Activated naive CD8-positive, alpha-beta T cell treated with anti-CD3 and anti-CD28 coated beads for 36 hours (primary cell): ENCODE measurements around the gene GJC1. TPM values are rescaled to one million over a fixed set of nuclear protein-coding genes. Genes with fewer than 3 reads are reported as not detected.
A peak's percentile ranks its signal among the peaks of the same experiment; 100 is the strongest.

ENCODE experiments used
- DNase-seq: peaks from one replicate; pipeline ENCODE4 v3.0.0; 2021
- H3K27ac Mint-ChIP-seq: one replicate; pipeline ENCODE4 v1.8.0; 2022; ENCODE audit warnings: mild to moderate bottlenecking, moderate library complexity, mixed read lengths
- H3K27me3 Mint-ChIP-seq: one replicate; pipeline ENCODE4 v1.8.0; 2022; ENCODE audit warnings: mild to moderate bottlenecking, mixed read lengths
- H3K36me3 Mint-ChIP-seq: one replicate; pipeline ENCODE4 v1.8.0; 2021; ENCODE audit warnings: mild to moderate bottlenecking, mixed read lengths
- H3K4me1 Mint-ChIP-seq: one replicate; pipeline ENCODE4 v1.8.0; 2021; ENCODE audit warnings: mixed read lengths
- H3K4me3 Mint-ChIP-seq: one replicate; pipeline ENCODE4 v1.8.0; 2022; ENCODE audit warnings: mild to moderate bottlenecking, moderate library complexity, mixed read lengths
- H3K9me3 Mint-ChIP-seq: one replicate; pipeline ENCODE4 v1.8.0; 2022; ENCODE audit warnings: mixed read lengths
- total RNA-seq, 2 experiments: library from RNA; stranded (reverse); gene quantifications; one replicate each; pipeline ENCODE4 v1.2.3, GENCODE V29; 2021

Gene GJC1
- total RNA-seq, 2 experiments from 2014 or later, result 6.9 to 7.8 TPM

GRCh38 chr17:44780161-44780560 lies 49.9 kb downstream of the GJC1 start:
- Mint-ChIP-seq H3K36me3 (no peaks in the 10 kb centered on the region), H3K9me3 (no peaks in the 10 kb centered on the region), H3K4me1 (peaks cover 4% of the 10 kb centered on the region), H3K27ac (no peak overlapping the region), H3K27me3 (peaks cover 6% of the 10 kb centered on the region), H3K4me3 (no peak overlapping the region)
- DNase-seq, result no peak

DNA sequence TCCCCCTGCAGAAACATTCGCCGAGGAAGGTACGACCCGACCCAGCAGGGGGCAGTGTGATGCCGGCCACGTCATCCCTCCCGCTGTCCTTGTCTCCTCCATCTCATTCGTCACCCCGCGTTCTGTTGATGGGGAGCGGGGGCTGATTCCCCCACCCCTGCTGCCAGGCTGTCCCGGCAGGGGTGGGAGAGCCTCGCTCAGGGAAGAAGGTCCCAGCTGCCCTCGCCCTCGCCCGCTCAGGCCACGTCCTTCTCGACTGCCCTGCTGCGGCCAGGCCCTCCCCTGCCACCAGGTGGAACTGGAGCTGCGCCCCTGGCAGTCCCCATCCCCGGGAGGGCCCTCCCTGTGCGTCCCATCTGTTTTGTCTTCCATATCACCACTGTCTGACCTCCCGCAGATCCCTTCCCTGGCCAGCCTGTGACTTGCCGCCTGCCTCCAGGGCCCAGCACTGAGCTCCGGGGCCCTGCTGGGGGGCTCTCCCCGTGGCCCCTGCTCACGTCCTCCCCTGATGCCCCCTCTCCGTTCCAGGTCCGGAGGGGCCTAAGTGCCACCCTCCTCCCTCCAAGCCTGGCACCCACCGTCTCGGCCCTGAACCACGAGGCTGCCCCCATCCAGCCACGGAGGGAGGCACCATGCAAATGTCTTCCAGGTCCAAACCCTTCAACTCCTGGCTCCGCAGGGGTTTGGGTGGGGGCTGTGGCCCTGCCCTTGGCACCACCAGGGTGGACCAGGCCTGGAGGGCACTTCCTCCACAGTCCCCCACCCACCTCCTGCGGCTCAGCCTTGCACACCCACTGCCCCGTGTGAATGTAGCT lies 50.7 kb downstream of the GJC1 start:
- no peak overlapping the region for H3K27ac Mint-ChIP-seq
- peak; percentile 83 for DNase-seq
- H3K4me1 Mint-ChIP-seq, result peaks cover 8% of the 10 kb centered on the region
- no peaks in the 10 kb centered on the region for H3K9me3 Mint-ChIP-seq
- H3K4me3 Mint-ChIP-seq, result peak overlapping the region; percentile 55
- H3K36me3 Mint-ChIP-seq, result no peaks in the 10 kb centered on the region
- H3K27me3 Mint-ChIP-seq, result peaks cover 6% of the 10 kb centered on the region

- no peak overlapping the region for H3K4me3 Mint-ChIP-seq
- DNase-seq, result no peak
- H3K36me3 Mint-ChIP-seq, result no peaks in the 10 kb centered on the region
- H3K27ac Mint-ChIP-seq, result no peak overlapping the region
- H3K27me3 Mint-ChIP-seq, result peaks cover 6% of the 10 kb centered on the region
- H3K4me1 Mint-ChIP-seq, result peaks cover 8% of the 10 kb centered on the region
- no peaks in the 10 kb centered on the region for H3K9me3 Mint-ChIP-seq
Measured at GRCh38 chr17:44778656-44779210, 51.4 kb downstream of the GJC1 start.

- Mint-ChIP-seq H3K9me3 (no peaks in the 10 kb centered on the region), H3K4me1 (peaks cover 8% of the 10 kb centered on the region), H3K27ac (no peak overlapping the region), H3K27me3 (peaks cover 6% of the 10 kb centered on the region), H3K4me3 (no peak overlapping the region), H3K36me3 (no peaks in the 10 kb centered on the region)
- no peak for DNase-seq
Measured at GRCh38 chr17:44777394-44778348, 52.4 kb downstream of the GJC1 start.

DNA sequence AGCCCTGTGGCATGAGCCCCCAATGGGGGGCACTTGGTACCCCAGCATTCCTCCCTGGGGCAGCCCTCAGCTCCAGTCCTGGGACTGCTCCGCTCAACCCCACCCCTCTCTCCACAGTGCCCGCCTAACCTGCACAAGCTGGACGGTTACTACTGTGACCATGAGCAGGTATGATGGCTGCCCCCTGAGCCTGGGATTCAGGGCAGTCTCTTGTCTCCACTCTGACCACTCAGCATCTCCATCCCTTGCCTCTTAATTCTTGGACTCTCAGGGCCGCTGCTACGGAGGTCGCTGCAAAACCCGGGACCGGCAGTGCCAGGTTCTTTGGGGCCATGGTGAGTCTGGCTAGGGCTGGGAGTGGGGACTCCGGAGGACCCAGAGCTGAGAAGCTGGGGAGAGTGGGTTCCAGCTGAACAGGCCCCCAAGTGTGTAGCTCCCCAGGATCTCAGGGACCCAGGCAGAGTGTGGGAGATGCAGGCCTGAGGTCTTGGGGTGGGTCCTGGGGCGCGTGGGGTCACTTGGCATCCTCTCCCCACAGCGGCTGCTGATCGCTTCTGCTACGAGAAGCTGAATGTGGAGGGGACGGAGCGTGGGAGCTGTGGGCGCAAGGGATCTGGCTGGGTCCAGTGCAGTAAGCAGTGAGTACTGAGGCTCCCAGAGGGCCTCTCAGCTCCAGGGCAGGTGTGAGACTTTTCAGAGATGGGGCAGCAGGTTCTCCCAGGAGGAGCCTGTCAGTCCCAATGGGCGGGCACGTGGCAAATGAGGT lies 53.3 kb downstream of the GJC1 start:
- Mint-ChIP-seq H3K36me3 (no peaks in the 10 kb centered on the region), H3K4me3 (no peak overlapping the region), H3K9me3 (no peaks in the 10 kb centered on the region), H3K4me1 (peaks cover 8% of the 10 kb centered on the region), H3K27ac (no peak overlapping the region), H3K27me3 (peaks cover 6% of the 10 kb centered on the region)
- no peak for DNase-seq

DNA sequence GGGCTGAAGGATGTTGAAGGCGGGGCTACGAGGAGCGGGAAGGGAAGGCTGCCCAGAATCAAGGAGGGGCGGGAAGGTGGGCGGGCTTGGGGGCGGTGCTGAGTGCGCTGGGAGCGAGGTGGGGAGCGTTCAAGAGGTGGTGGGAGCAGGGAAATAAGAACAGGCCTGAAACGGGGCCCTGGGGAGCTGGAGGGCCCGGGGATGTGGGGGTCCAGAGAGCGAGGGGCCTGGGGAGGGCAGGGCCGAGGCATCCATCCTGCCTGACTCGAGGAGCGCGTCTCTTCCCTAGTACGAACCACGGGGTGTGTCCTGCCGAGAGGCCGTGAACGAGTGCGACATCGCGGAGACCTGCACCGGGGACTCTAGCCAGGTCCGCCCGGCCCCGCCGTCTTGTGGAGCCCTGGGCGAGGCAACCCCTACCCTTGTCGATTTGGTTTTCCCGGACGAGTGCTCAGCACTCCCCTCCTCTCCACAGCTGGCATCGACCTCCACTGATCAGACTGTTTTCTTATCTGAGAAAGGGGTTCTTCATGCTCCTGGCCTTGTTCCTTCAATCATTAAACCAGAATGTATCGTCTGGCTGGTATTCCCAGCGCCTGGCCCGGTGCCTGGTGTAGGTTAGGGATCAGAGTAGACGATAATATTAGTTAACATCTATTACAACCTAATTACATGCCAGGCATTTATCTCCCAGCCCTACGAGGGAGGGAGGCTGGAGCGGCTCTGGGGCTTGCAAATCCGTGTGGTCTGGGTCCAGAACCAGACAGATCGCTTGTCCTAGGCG lies 54.1 kb downstream of the GJC1 start:
- H3K36me3 Mint-ChIP-seq, result no peaks in the 10 kb centered on the region
- peak overlapping the region; percentile 74 for H3K4me3 Mint-ChIP-seq
- no peaks in the 10 kb centered on the region for H3K9me3 Mint-ChIP-seq
- DNase-seq, result no peak
- peaks cover 6% of the 10 kb centered on the region for H3K27me3 Mint-ChIP-seq
- H3K27ac Mint-ChIP-seq, result no peak overlapping the region
- H3K4me1 Mint-ChIP-seq, result peaks cover 8% of the 10 kb centered on the region

GRCh38 chr17:44775136-44775837 lies 54.8 kb downstream of the GJC1 start:
- peak; percentile 98 for DNase-seq
- peaks cover 12% of the 10 kb centered on the region for H3K27me3 Mint-ChIP-seq
- peak overlapping the region; percentile 47 for H3K27ac Mint-ChIP-seq
- no peaks in the 10 kb centered on the region for H3K9me3 Mint-ChIP-seq
- peak overlapping the region; percentile 74 for H3K4me3 Mint-ChIP-seq
- peaks cover 8% of the 10 kb centered on the region for H3K4me1 Mint-ChIP-seq
- no peaks in the 10 kb centered on the region for H3K36me3 Mint-ChIP-seq

DNA sequence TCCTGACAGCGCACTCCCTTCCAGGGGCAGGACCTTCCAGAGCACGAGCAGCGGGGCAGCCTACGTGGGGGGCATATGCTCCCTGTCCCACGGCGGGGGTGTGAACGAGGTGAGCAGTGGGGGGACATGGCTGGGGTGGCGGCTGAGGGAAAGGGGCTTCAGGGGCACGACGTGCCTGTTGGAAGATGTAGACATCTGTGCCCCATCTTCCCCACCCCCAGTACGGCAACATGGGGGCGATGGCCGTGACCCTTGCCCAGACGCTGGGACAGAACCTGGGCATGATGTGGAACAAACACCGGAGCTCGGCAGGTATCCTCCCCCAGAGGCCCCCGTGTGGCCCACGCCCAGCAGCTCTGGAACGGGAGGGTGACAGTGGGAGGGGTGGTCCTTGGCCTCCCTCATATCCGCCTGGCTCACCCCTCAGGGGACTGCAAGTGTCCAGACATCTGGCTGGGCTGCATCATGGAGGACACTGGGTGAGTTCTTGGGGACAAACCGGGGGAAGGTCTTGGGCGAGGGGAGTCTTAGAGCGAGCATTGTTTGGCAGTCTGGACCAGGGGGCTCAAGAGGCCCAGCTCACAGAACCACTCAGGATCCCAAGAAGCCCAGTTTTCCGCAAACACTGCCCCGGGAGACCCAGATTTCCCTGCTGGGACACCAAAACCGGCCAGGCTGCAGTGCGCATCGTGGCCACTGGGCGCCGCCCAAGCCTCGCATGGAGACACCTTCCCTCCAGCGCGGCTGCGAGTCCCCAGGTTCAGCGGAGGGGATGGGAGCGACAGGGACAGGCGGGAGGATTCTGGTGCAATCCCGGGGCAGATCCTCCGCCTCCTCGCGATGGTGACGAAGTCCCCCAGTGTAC lies 55.6 kb downstream of the GJC1 start:
- H3K27ac Mint-ChIP-seq, result peak overlapping the region; percentile 47
- H3K4me1 Mint-ChIP-seq, result peaks cover 8% of the 10 kb centered on the region

DNA sequence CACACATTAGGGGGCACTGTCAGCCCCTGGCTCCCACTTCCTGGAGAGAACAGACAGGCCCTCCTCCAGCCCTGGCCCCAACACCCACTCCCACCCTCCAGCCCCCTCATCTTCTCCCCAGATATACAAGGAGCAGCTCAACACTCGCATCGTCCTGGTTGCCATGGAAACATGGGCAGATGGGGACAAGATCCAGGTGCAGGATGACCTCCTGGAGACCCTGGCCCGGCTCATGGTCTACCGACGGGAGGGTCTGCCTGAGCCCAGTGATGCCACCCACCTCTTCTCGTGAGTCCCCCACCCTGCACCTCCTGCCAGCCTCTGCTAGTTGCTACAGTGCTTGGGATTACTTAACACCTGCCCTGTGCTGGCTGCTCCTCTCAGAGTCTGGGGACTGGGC lies 56.9 kb downstream of the GJC1 start:
- Mint-ChIP-seq H3K36me3 (no peaks in the 10 kb centered on the region), H3K27me3 (peaks cover 15% of the 10 kb centered on the region), H3K9me3 (no peaks in the 10 kb centered on the region), H3K4me3 (no peak overlapping the region), H3K27ac (no peak overlapping the region), H3K4me1 (peaks cover 6% of the 10 kb centered on the region)
- no peak for DNase-seq

More for the DNA sequence above, 55.6 kb downstream of the GJC1 start:
- peak; percentile 87 for DNase-seq
- H3K36me3 Mint-ChIP-seq, result no peaks in the 10 kb centered on the region
- peak overlapping the region; percentile 74 for H3K4me3 Mint-ChIP-seq
- H3K9me3 Mint-ChIP-seq, result no peaks in the 10 kb centered on the region
- H3K27me3 Mint-ChIP-seq, result peaks cover 10% of the 10 kb centered on the region

GRCh38 chr17:44772308-44773045 lies 57.6 kb downstream of the GJC1 start:
- peaks cover 20% of the 10 kb centered on the region for H3K27me3 Mint-ChIP-seq
- no peaks in the 10 kb centered on the region for H3K9me3 Mint-ChIP-seq
- no peak overlapping the region for H3K4me3 Mint-ChIP-seq
- H3K36me3 Mint-ChIP-seq, result no peaks in the 10 kb centered on the region
- no peak overlapping the region for H3K27ac Mint-ChIP-seq
- H3K4me1 Mint-ChIP-seq, result peaks cover 6% of the 10 kb centered on the region
- DNase-seq, result no peak

GRCh38 chr17:44770166-44770925 lies 59.7 kb downstream of the GJC1 start:
- H3K4me3 Mint-ChIP-seq, result no peak overlapping the region
- H3K27me3 Mint-ChIP-seq, result peaks cover 31% of the 10 kb centered on the region
- H3K9me3 Mint-ChIP-seq, result no peaks in the 10 kb centered on the region
- H3K4me1 Mint-ChIP-seq, result peaks cover 4% of the 10 kb centered on the region
- H3K36me3 Mint-ChIP-seq, result no peaks in the 10 kb centered on the region
- no peak overlapping the region for H3K27ac Mint-ChIP-seq
- DNase-seq, result no peak

DNA sequence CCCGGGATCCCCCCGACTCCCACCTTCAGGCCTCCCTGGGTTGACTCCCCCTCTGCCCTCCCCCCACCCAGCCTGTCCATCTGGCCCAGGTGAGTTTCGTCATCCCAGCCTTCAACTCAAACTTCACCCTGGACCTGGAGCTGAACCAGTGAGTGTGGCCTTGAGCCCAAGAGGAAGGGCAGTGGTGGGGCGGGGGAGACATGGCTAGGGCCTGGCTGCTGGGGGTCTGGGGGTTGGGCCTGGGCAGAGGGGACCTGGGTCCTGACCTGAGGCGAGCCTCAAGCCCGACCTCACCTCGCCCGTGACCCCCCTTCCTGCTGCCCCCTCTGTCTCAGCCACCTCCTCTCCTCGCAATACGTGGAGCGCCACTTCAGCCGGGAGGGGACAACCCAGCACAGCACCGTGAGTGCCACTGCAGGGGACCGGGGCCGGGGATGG lies 60.4 kb downstream of the GJC1 start:
- Mint-ChIP-seq H3K4me1 (peaks cover 1% of the 10 kb centered on the region), H3K9me3 (no peaks in the 10 kb centered on the region), H3K36me3 (no peaks in the 10 kb centered on the region), H3K27me3 (peaks cover 31% of the 10 kb centered on the region), H3K4me3 (no peak overlapping the region), H3K27ac (no peak overlapping the region)
- DNase-seq, result no peak
